K562 (cell line): ENCODE measurements around the gene IFT172. TPM values are rescaled to one million over a fixed set of nuclear protein-coding genes. Genes with fewer than 3 reads are reported as not detected.
A peak's percentile ranks its signal among the peaks of the same experiment; 100 is the strongest.

Experiments used
- BRD4 ChIP-seq: fragments of 200-600 bp; sonication (generic); IDR thresholded peaks from 2 replicates; pipeline ENCODE4 v1.6.1; 2017; ENCODE audit warnings: inconsistent platforms
- CBFA2T3 ChIP-seq: fragments of 450-650 bp; IDR thresholded peaks from 2 replicates; pipeline ENCODE4 v1.6.1; 2017
- E2F3 ChIP-seq: fragments of 250-450 bp; sonication (Bioruptor Pico); IDR thresholded peaks from 2 replicates; pipeline ENCODE4 v1.4.0; 2020; ENCODE audit warnings: mild to moderate bottlenecking
- FOSL1 ChIP-seq: fragments of 200-800 bp; sonication (Bioruptor generic); conservative IDR thresholded peaks from 2 replicates; pipeline ENCODE4 v1.6.1; 2016; ENCODE audit warnings: missing genetic modification characterization, missing compliant biosample characterization
- HDAC3 ChIP-seq: fragments of 450-650 bp; IDR thresholded peaks from 2 replicates; pipeline ENCODE4 v1.6.1; 2018; ENCODE audit warnings: borderline replicate concordance, mild to moderate bottlenecking, moderate library complexity; ENCODE audit not compliant: partially characterized antibody
- MYNN ChIP-seq, 2 experiments: sonication (generic); formaldehyde crosslinking in 1 of 2; IDR thresholded peaks; 2 replicates each; pipeline versions ENCODE4 v1.5.0 to v1.6.1; 2016 to 2020; ENCODE audit warnings: antibody characterized with exemption in 1 of 2, missing genetic modification reagents in 1 of 2
- NR2C1 ChIP-seq, 2 experiments: fragments of 450-650 bp; IDR thresholded peaks; 2 replicates each; pipeline ENCODE4 v1.6.1; 2017; ENCODE audit warnings: mild to moderate bottlenecking in 2 of 2, antibody characterized with exemption in 1 of 2, inconsistent platforms in 1 of 2, missing compliant biosample characterization in 1 of 2, missing genetic modification characterization in 1 of 2
- POLR2A ChIP-seq: fragments of 450-650 bp; conservative IDR thresholded peaks from 2 replicates; pipeline ENCODE4 v1.6.1; 2016
- POLR2H ChIP-seq: IDR thresholded peaks from 2 replicates; pipeline ENCODE4 v1.6.1; 2016; ENCODE audit warnings: missing genetic modification characterization, low read depth, mild to moderate bottlenecking, control low read depth, missing compliant biosample characterization, moderate library complexity
- RBM22 ChIP-seq: fragments of 200-400 bp; formaldehyde crosslinking; IDR thresholded peaks from 2 replicates; pipeline ENCODE4 v1.6.1; 2018; ENCODE audit warnings: low read length, low read depth; ENCODE audit not compliant: poor library complexity, severe bottlenecking
- ZEB2 ChIP-seq: fragments of 450-650 bp; IDR thresholded peaks from 2 replicates; pipeline ENCODE4 v1.6.1; 2016
- ZNF431 ChIP-seq: sonication (generic); formaldehyde crosslinking; IDR thresholded peaks from 2 replicates; pipeline ENCODE4 v1.8.0; 2022; ENCODE audit warnings: mild to moderate bottlenecking, missing genetic modification reagents
- ZNF644 ChIP-seq: fragments of 200-800 bp; sonication (Bioruptor generic); IDR thresholded peaks from 2 replicates; pipeline ENCODE4 v1.6.1; 2016; ENCODE audit warnings: low read depth, missing genetic modification characterization, missing compliant biosample characterization
- ZNF699 ChIP-seq: fragments of 250-450 bp; sonication (Bioruptor Pico); IDR thresholded peaks from 2 replicates; pipeline ENCODE4 v1.8.0; 2021; ENCODE audit warnings: mild to moderate bottlenecking, moderate library complexity; ENCODE audit not compliant: insufficient replicate concordance
- ZNF780A ChIP-seq: fragments of 250-450 bp; sonication (Bioruptor Pico); IDR thresholded peaks from 2 replicates; pipeline ENCODE4 v1.5.0; 2021; ENCODE audit warnings: mild to moderate bottlenecking
- polyA plus RNA-seq, 8 experiments: library from polyadenylated mRNA; depleted of rRNA in 4 of 8; stranded (reverse) in 5 of 8; unstranded in 3 of 8; fragments of >200 nt; fragmentation: Nextera tagmentation in 2 of 8; fragmentation: Illumina TruSeq in 1 of 8; extraction: Ambion mirVana in 2 of 8; extraction: Trizol in 1 of 8; gene quantifications; 2 replicates each; pipeline versions ENCODE4 v1.2.1 to v1.2.3, GENCODE V29; 2011 to 2014; ENCODE audit warnings: inconsistent platforms in 1 of 8, missing spikeins in 1 of 8
- total RNA-seq, 7 experiments: library from RNA; depleted of rRNA in 6 of 7; stranded (reverse); fragments of >200 nt in 6 of 7; fragmentation: Illumina TruSeq in 2 of 7; extraction: Trizol in 2 of 7; gene quantifications; 2 replicates each; pipeline versions ENCODE4 v1.2.1 to v1.2.3, GENCODE V29; 2011 to 2021; ENCODE audit warnings: low replicate concordance in 1 of 7
- TF ChIP-seq, protein P1 (sequence below): fragments of 450-650 bp; IDR thresholded peaks from 2 replicates; pipeline ENCODE4 v1.6.1; 2016; ENCODE audit warnings: missing biosample characterization, missing genetic modification characterization
- TF ChIP-seq, protein P2 (sequence below): fragments of 450-650 bp; IDR thresholded peaks from 2 replicates; pipeline ENCODE4 v1.6.1; 2017; ENCODE audit warnings: antibody characterized with exemption, mild to moderate bottlenecking
- TF ChIP-seq, protein P3 (sequence below): fragments of 250-450 bp; sonication (Bioruptor Pico); IDR thresholded peaks from 2 replicates; pipeline ENCODE4 v1.4.0; 2020; ENCODE audit warnings: borderline replicate concordance
- TF ChIP-seq, protein P4 (sequence below): IDR thresholded peaks from 2 replicates; pipeline ENCODE4 v1.6.1; 2011; ENCODE audit not compliant: insufficient read length; ENCODE audit errors: extremely low read depth
- TF ChIP-seq, protein P5 (sequence below): sonication (generic); formaldehyde crosslinking; IDR thresholded peaks from 2 replicates; pipeline ENCODE4 v1.8.1; 2023; ENCODE audit warnings: mild to moderate bottlenecking, missing genetic modification reagents

Gene IFT172
- total and polyA plus RNA-seq, 9 of the 15 experiments (the other 6 are each of a cell fraction or from before 2014, with no cell fraction given), result 5.6 to 19.1 (median 13.5) TPM

DNA sequence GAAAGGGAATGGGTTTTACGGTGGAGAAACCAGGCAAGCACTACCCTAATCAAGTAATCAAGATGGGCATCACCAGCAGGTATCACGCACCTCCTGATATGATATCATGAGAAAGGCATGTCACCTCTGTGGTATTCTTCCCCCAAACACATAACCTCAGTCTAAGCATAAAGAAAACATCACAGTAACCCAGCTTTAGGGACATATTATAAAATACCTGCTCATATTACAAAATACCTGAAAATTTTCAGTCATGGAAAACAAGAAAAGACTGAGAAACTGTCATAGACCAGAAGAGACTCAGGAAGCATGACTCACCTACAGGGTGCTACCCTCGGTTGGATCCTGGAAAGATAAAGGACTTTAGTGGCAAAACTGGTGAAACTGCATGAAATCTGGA is 37.6 kb upstream of the IFT172 start (continued):
- TF ChIP-seq, protein P1, sequence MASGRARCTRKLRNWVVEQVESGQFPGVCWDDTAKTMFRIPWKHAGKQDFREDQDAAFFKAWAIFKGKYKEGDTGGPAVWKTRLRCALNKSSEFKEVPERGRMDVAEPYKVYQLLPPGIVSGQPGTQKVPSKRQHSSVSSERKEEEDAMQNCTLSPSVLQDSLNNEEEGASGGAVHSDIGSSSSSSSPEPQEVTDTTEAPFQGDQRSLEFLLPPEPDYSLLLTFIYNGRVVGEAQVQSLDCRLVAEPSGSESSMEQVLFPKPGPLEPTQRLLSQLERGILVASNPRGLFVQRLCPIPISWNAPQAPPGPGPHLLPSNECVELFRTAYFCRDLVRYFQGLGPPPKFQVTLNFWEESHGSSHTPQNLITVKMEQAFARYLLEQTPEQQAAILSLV, result no peak
- TF ChIP-seq, protein P2, sequence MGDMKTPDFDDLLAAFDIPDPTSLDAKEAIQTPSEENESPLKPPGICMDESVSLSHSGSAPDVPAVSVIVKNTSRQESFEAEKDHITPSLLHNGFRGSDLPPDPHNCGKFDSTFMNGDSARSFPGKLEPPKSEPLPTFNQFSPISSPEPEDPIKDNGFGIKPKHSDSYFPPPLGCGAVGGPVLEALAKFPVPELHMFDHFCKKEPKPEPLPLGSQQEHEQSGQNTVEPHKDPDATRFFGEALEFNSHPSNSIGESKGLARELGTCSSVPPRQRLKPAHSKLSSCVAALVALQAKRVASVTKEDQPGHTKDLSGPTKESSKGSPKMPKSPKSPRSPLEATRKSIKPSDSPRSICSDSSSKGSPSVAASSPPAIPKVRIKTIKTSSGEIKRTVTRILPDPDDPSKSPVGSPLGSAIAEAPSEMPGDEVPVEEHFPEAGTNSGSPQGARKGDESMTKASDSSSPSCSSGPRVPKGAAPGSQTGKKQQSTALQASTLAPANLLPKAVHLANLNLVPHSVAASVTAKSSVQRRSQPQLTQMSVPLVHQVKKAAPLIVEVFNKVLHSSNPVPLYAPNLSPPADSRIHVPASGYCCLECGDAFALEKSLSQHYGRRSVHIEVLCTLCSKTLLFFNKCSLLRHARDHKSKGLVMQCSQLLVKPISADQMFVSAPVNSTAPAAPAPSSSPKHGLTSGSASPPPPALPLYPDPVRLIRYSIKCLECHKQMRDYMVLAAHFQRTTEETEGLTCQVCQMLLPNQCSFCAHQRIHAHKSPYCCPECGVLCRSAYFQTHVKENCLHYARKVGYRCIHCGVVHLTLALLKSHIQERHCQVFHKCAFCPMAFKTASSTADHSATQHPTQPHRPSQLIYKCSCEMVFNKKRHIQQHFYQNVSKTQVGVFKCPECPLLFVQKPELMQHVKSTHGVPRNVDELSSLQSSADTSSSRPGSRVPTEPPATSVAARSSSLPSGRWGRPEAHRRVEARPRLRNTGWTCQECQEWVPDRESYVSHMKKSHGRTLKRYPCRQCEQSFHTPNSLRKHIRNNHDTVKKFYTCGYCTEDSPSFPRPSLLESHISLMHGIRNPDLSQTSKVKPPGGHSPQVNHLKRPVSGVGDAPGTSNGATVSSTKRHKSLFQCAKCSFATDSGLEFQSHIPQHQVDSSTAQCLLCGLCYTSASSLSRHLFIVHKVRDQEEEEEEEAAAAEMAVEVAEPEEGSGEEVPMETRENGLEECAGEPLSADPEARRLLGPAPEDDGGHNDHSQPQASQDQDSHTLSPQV, result 0 out of 2 replicates have a peak, but pooled peaks have one; percentile 30
- TF ChIP-seq, protein P3, sequence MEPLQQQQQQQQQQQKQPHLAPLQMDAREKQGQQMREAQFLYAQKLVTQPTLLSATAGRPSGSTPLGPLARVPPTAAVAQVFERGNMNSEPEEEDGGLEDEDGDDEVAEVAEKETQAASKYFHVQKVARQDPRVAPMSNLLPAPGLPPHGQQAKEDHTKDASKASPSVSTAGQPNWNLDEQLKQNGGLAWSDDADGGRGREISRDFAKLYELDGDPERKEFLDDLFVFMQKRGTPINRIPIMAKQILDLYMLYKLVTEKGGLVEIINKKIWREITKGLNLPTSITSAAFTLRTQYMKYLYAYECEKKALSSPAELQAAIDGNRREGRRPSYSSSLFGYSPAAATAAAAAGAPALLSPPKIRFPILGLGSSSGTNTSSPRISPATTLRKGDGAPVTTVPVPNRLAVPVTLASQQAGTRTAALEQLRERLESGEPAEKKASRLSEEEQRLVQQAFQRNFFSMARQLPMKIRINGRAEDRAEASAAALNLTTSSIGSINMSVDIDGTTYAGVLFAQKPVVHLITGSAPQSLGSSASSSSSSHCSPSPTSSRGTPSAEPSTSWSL (CRISPR knock-in tag), result no peak
- TF ChIP-seq ZNF431 (CRISPR knock-in tag) (no peak), MYNN (IDR thresholded peaks at IDR 0.05) (no peak), MYNN (CRISPR knock-in tag; IDR thresholded peaks at IDR 0.05) (no peak), E2F3 (CRISPR knock-in tag) (no peak), NR2C1 (IDR thresholded peaks at IDR 0.05) (no peak), NR2C1 (tag; IDR thresholded peaks at IDR 0.05) (no peak), ZEB2 (peak; percentile 88), ZNF699 (CRISPR knock-in tag) (no peak), BRD4 (no peak), FOSL1 (peak; percentile 96), POLR2H (no peak; the same call in 1 of the 2 replicates), ZNF644 (tag) (no peak), HDAC3 (no peak), ZNF780A (CRISPR knock-in tag) (no peak), RBM22 (no peak), CBFA2T3 (no peak), POLR2A (no peak)
- TF ChIP-seq, protein P4, sequence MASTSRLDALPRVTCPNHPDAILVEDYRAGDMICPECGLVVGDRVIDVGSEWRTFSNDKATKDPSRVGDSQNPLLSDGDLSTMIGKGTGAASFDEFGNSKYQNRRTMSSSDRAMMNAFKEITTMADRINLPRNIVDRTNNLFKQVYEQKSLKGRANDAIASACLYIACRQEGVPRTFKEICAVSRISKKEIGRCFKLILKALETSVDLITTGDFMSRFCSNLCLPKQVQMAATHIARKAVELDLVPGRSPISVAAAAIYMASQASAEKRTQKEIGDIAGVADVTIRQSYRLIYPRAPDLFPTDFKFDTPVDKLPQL, result no peak
- TF ChIP-seq, protein P5, sequence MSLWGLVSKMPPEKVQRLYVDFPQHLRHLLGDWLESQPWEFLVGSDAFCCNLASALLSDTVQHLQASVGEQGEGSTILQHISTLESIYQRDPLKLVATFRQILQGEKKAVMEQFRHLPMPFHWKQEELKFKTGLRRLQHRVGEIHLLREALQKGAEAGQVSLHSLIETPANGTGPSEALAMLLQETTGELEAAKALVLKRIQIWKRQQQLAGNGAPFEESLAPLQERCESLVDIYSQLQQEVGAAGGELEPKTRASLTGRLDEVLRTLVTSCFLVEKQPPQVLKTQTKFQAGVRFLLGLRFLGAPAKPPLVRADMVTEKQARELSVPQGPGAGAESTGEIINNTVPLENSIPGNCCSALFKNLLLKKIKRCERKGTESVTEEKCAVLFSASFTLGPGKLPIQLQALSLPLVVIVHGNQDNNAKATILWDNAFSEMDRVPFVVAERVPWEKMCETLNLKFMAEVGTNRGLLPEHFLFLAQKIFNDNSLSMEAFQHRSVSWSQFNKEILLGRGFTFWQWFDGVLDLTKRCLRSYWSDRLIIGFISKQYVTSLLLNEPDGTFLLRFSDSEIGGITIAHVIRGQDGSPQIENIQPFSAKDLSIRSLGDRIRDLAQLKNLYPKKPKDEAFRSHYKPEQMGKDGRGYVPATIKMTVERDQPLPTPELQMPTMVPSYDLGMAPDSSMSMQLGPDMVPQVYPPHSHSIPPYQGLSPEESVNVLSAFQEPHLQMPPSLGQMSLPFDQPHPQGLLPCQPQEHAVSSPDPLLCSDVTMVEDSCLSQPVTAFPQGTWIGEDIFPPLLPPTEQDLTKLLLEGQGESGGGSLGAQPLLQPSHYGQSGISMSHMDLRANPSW (CRISPR knock-in tag), result no peak
